H9 (cell line): ENCODE measurements around the gene PCDH9. TPM values are rescaled to one million over a fixed set of nuclear protein-coding genes. Genes with fewer than 3 reads are reported as not detected.

ENCODE experiments used
- DNase-seq: peaks from one replicate; pipeline ENCODE4 v3.0.0-alpha.2; 2017
- H2AFZ ChIP-seq: one replicate; pipeline ENCODE4 v1.6.1; 2013; ENCODE audit warnings: mild to moderate bottlenecking, low read length, control low read depth, moderate library complexity
- H2AK5ac ChIP-seq: 2 replicates; pipeline ENCODE4 v1.6.1; 2013; ENCODE audit warnings: low read length, control low read depth, mixed read lengths; ENCODE audit not compliant: insufficient read length
- H2BK120ac ChIP-seq: one replicate; pipeline ENCODE4 v1.6.1; 2013; ENCODE audit warnings: low read depth, mild to moderate bottlenecking, low read length, control low read depth, inconsistent platforms; ENCODE audit not compliant: poor library complexity, severe bottlenecking
- H2BK12ac ChIP-seq: 2 replicates; pipeline ENCODE4 v1.6.1; 2013; ENCODE audit warnings: low read length, control low read depth, mixed read lengths, low read depth; ENCODE audit not compliant: insufficient read length
- H2BK15ac ChIP-seq: 2 replicates; pipeline ENCODE4 v1.6.1; 2013; ENCODE audit warnings: low read depth, low read length, control low read depth
- H2BK20ac ChIP-seq: one replicate; pipeline ENCODE4 v1.6.1; 2013; ENCODE audit warnings: low read depth, mild to moderate bottlenecking, low read length, control low read depth, inconsistent platforms; ENCODE audit not compliant: poor library complexity, severe bottlenecking
- H2BK5ac ChIP-seq: 2 replicates; pipeline ENCODE4 v1.6.1; 2013; ENCODE audit warnings: low read length, control low read depth, mixed read lengths; ENCODE audit not compliant: insufficient read length
- H3K14ac ChIP-seq: 2 replicates; pipeline ENCODE4 v1.6.1; 2013; ENCODE audit warnings: low read length, control low read depth; ENCODE audit not compliant: insufficient read depth
- H3K18ac ChIP-seq: 2 replicates; pipeline ENCODE4 v1.6.1; 2013; ENCODE audit warnings: low read depth, mild to moderate bottlenecking, mixed read lengths, low read length, control low read depth; ENCODE audit not compliant: insufficient read length
- H3K23ac ChIP-seq: 2 replicates; pipeline ENCODE4 v1.6.1; 2013; ENCODE audit warnings: low read length, control low read depth, mixed read lengths, low read depth; ENCODE audit not compliant: insufficient read length
- H3K23me2 ChIP-seq: 2 replicates; pipeline ENCODE4 v1.6.1; 2013; ENCODE audit warnings: low read depth, mild to moderate bottlenecking, mixed read lengths, low read length, control low read depth; ENCODE audit not compliant: insufficient read length, poor library complexity, severe bottlenecking
- H3K27ac ChIP-seq: 2 replicates; pipeline ENCODE4 v1.5.1; 2013; ENCODE audit warnings: low read length, control low read depth, mixed read lengths, low read depth; ENCODE audit not compliant: insufficient read length
- H3K27me3 ChIP-seq: 2 replicates; pipeline ENCODE4 v1.6.1; 2013; ENCODE audit warnings: low read length, control low read depth, inconsistent platforms; ENCODE audit not compliant: insufficient read depth
- H3K4ac ChIP-seq: 2 replicates; pipeline ENCODE4 v1.6.1; 2013; ENCODE audit warnings: low read depth, mild to moderate bottlenecking, control low read depth, inconsistent platforms, low read length, moderate library complexity
- H3K4me1 ChIP-seq: 2 replicates; pipeline ENCODE4 v1.6.1; 2013; ENCODE audit warnings: low read length, control low read depth, inconsistent platforms; ENCODE audit not compliant: insufficient read depth
- H3K4me2 ChIP-seq: 2 replicates; pipeline ENCODE4 v1.6.1; 2013; ENCODE audit warnings: low read length, control low read depth, mixed read lengths; ENCODE audit not compliant: insufficient read length, insufficient read depth
- H3K56ac ChIP-seq: 2 replicates; pipeline ENCODE4 v1.6.1; 2013; ENCODE audit warnings: low read depth, mild to moderate bottlenecking, mixed read lengths, low read length, control low read depth; ENCODE audit not compliant: insufficient read length
- H3K79me1 ChIP-seq: 2 replicates; pipeline ENCODE4 v1.6.1; 2013; ENCODE audit warnings: low read depth, mild to moderate bottlenecking, moderate library complexity, low read length, control low read depth, inconsistent platforms; ENCODE audit not compliant: insufficient read depth, poor library complexity, severe bottlenecking
- H3K79me2 ChIP-seq: 2 replicates; pipeline ENCODE4 v1.6.1; 2013; ENCODE audit warnings: low read length, control low read depth, inconsistent platforms; ENCODE audit not compliant: insufficient read depth
- H3K9ac ChIP-seq: 2 replicates; pipeline ENCODE4 v1.6.1; 2013; ENCODE audit warnings: low read length, control low read depth, mixed read lengths; ENCODE audit not compliant: insufficient read length; ENCODE audit errors: extremely low read depth
- H3K9me3 ChIP-seq: one replicate; pipeline ENCODE4 v1.6.1; 2013; ENCODE audit warnings: low read depth, low read length, inconsistent platforms; ENCODE audit not compliant: control insufficient read depth
- H3T11ph ChIP-seq: one replicate; pipeline ENCODE4 v1.6.1; 2013; ENCODE audit warnings: mild to moderate bottlenecking, low read length, control low read depth, inconsistent platforms
- H4K20me1 ChIP-seq: one replicate; pipeline ENCODE4 v1.6.1; 2013; ENCODE audit not compliant: control insufficient read depth, insufficient read length, insufficient read depth
- H4K5ac ChIP-seq: 2 replicates; pipeline ENCODE4 v1.6.1; 2013; ENCODE audit warnings: low read depth, mild to moderate bottlenecking, mixed read lengths, low read length, control low read depth; ENCODE audit not compliant: insufficient read length
- H4K8ac ChIP-seq: replicated peaks from 2 replicates; pipeline ENCODE4 v1.6.1; 2013; ENCODE audit warnings: low read length, control low read depth, mixed read lengths, low read depth; ENCODE audit not compliant: insufficient read length
- H4K91ac ChIP-seq: 2 replicates; pipeline ENCODE4 v1.6.1; 2013; ENCODE audit warnings: low read depth, mild to moderate bottlenecking, moderate library complexity, mixed read lengths, low read length, control low read depth; ENCODE audit not compliant: insufficient read length
- H3K27ac Mint-ChIP-seq, 3 experiments: 2 replicates in 2 of 3; 3 replicates in 1 of 3; pipeline ENCODE4 v1.8.0; 2020 to 2021; ENCODE audit warnings: mixed read lengths in 3 of 3, mild to moderate bottlenecking in 1 of 3, moderate library complexity in 1 of 3
- H3K27me3 Mint-ChIP-seq: 2 replicates; pipeline ENCODE4 v1.8.0; 2021; ENCODE audit warnings: low read depth, mild to moderate bottlenecking, moderate library complexity, mixed read lengths
- H3K36me3 Mint-ChIP-seq, 3 experiments: 2 replicates in 2 of 3; 3 replicates in 1 of 3; pipeline ENCODE4 v1.8.0; 2020 to 2021; ENCODE audit warnings: low read depth in 3 of 3, mixed read lengths in 3 of 3; ENCODE audit not compliant: insufficient read depth in 1 of 3
- H3K4me1 Mint-ChIP-seq, 2 experiments: 2 replicates each; pipeline ENCODE4 v1.8.0; 2020; ENCODE audit warnings: mixed read lengths in 2 of 2
- H3K4me3 Mint-ChIP-seq, 2 experiments: 2 replicates in 1 of 2; 3 replicates in 1 of 2; pipeline ENCODE4 v1.8.0; 2020 to 2021; ENCODE audit warnings: mild to moderate bottlenecking in 2 of 2, mixed read lengths in 2 of 2, moderate library complexity in 1 of 2
- H3K9me3 Mint-ChIP-seq, 2 experiments: 2 replicates in 1 of 2; 3 replicates in 1 of 2; pipeline ENCODE4 v1.8.0; 2020; ENCODE audit warnings: mild to moderate bottlenecking in 2 of 2, mixed read lengths in 2 of 2, moderate library complexity in 1 of 2
- CTCF ChIP-seq: fragments of 200-600 bp; sonication (generic); conservative IDR thresholded peaks from 3 replicates; pipeline ENCODE4 v1.8.0; 2021; ENCODE audit warnings: antibody characterized with exemption, mild to moderate bottlenecking
- WGBS: extraction: QIAGEN DNeasy Blood & Tissue Kit; methylation state at CpG from one replicate; pipeline ENCODE4 v1.1.7; 2013; ENCODE audit warnings: missing lambda C conversion rate, low lambda C conversion rate, mixed read lengths; ENCODE audit not compliant: insufficient read length; ENCODE audit errors: extremely low coverage; 5-methylcytosine and 5-hydroxymethylcytosine counted together
- total RNA-seq: library from RNA; stranded (reverse); gene quantifications from 2 replicates; pipeline ENCODE4 v1.2.1, GENCODE V29; 2021

The PCDH9 gene
- total RNA-seq, 1 experiment from 2014 or later: 0.11 TPM

GRCh38 chr13:67123165-67123564 lies 107.0 kb downstream of the PCDH9 start:
- H3K23ac ChIP-seq: no peak overlapping the region
- no peaks in the 10 kb centered on the region for H3K79me1 ChIP-seq
- no peak overlapping the region for H3K27ac Mint-ChIP-seq
- no peaks in the 10 kb centered on the region for H3K23me2 ChIP-seq
- H4K8ac ChIP-seq: no peak overlapping the region
- no peaks in the 10 kb centered on the region for H3K4me1 ChIP-seq
- H2BK5ac ChIP-seq: no peak overlapping the region
- H3K27me3 ChIP-seq: no peaks in the 10 kb centered on the region
- H3T11ph ChIP-seq: no peak overlapping the region
- H3K9me3 ChIP-seq: no peaks in the 10 kb centered on the region
- H2BK20ac ChIP-seq: no peak overlapping the region
- H3K18ac ChIP-seq: no peak overlapping the region
- no peak overlapping the region for H3K4ac ChIP-seq
- no peak overlapping the region for H4K5ac ChIP-seq
- H2AFZ ChIP-seq: no peak overlapping the region
- no peak overlapping the region for H2BK120ac ChIP-seq
- no peaks in the 10 kb centered on the region for H3K27me3 Mint-ChIP-seq
- H4K91ac ChIP-seq: no peak overlapping the region
- H3K4me1 Mint-ChIP-seq: peaks cover 6 to 7% of the 10 kb centered on the region in 2 experiments
- H3K79me2 ChIP-seq: no peaks in the 10 kb centered on the region
- H3K56ac ChIP-seq: no peak overlapping the region
- no peak overlapping the region for H2BK15ac ChIP-seq
- H3K4me2 ChIP-seq: no peak overlapping the region
- no peak overlapping the region for H3K9ac ChIP-seq
- no peak overlapping the region for H3K14ac ChIP-seq
- no peak overlapping the region for H3K4me3 Mint-ChIP-seq
- H3K27ac ChIP-seq: no peak overlapping the region
- H2BK12ac ChIP-seq: no peak overlapping the region
- no peaks in the 10 kb centered on the region for H3K36me3 Mint-ChIP-seq
- no peaks in the 10 kb centered on the region for H3K9me3 Mint-ChIP-seq
- DNase-seq: no peak
- H4K20me1 ChIP-seq: no peaks in the 10 kb centered on the region
- no CpG with 5 or more reads among the region's 3 CpGs for WGBS
- no peak for TF ChIP-seq CTCF
- H2AK5ac ChIP-seq: no peak overlapping the region
